GM19397 (cell line): Measurements from ENCODE around the gene CBLB.

Experiments
- ATAC-seq: cut with Tn5 transposase; IDR thresholded peaks from one replicate; pipeline ENCODE4 v1.9.1; 2021; ENCODE audit warnings: mild to moderate bottlenecking, moderate library complexity; ENCODE audit not compliant: unreplicated experiment

Gene CBLB

GRCh38 chr3:105791919-105792786 lies 76.7 kb downstream of the CBLB start:
- ATAC-seq: no peak

- ATAC-seq: no peak
Measured at GRCh38 chr3:105791131-105791530, 77.7 kb downstream of the CBLB start.

- ATAC-seq: no peak
Measured at GRCh38 chr3:105790534-105790933, 78.3 kb downstream of the CBLB start.

DNA sequence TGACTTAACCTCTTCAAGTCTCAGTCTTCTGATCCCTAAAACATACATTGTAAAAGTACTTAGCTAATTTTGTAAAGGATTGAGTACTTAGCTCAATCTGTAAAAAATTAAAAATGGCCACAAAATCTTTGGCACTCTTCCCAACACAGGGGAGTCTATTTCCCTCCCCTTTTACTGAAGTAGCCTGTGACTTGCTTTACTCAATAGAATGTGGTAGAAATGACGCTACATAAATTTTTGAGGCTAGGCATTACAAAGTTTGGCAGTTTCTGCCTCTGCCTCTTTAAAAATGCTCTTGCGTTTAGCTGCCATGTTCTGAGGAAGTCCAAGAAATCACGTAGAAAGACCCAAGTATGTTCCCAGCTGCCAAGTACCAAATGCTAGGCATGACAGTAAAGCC lies 80.2 kb downstream of the CBLB start:
- no peak for ATAC-seq

DNA sequence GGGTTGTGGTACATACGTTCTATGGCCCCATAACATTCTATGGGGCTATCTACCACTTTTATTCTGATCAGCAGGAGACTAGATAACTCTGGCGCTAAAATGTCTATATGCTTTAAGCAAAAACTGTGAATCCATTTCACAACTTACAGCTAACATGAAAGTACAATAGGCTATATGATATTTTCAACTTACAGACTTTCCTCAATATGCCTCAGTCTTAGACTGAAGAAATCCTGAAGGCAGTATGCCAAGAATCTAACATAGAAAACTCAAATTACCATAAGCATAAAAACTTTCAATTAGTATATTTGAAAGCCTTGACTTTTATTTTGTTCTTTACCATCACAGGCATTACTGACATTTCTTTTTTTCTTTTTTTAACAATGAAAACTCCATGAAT lies 81.4 kb downstream of the CBLB start:
- ATAC-seq: no peak

DNA sequence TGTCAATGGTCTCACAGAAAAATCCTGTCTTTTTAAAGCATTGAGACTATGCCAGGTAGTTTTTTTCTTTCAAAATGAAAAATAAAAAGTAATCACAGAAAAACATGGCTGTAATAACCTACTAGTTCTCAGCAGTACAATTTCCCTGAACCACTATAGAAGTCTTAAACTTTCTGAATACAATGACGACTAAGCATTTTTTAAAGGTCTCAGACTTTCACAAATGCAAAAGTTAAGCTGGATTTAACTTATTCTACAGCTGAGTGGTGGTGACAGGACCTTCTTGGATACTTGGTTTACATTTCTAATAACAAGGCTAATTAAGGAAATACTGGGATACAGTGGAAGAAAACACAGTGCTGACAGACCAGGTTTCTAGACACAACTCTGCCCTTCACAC lies 81.8 kb downstream of the CBLB start:
- ATAC-seq: no peak

DNA sequence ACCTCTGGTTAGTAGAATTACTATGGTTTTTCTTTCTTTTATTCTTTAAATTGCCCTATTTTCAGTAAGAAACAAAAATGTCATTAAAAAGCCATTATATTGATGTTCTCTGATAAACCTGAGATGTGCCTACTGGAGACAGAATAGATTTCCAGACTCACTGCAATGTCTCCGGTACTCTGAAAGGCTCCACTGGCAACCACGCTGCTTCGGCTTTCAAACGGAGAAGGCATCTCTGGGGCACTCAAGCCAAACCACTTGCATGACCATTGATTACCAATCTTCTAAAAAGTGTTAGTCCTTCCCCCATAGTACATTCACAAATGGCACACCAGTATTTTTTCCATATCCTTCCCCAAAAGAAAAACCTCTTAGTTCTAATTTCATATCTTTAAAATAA lies 82.6 kb downstream of the CBLB start:
- ATAC-seq: no peak

- no peak for ATAC-seq
Measured at GRCh38 chr3:105785803-105786202, 83.0 kb downstream of the CBLB start.

GRCh38 chr3:105783631-105784030 lies 85.2 kb downstream of the CBLB start:
- no peak for ATAC-seq

DNA sequence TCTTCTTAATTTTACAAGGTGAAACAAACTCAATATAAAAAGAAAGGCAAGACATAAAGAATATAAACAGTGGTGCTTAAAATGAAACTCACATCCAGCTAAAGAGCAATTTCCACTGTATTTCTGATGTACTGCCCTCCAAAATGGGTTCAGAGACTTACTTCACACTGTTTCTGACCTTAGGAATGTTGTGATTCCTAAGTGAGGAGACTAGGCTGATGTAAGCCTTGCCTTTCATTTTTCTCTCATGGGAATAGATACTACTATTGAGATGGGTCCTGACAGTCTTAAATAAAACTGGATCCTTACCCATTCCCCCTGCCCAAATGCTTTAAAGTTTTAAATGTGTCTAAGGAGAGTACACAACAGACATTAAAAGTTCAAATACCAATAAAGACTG lies 86.9 kb downstream of the CBLB start:
- ATAC-seq: no peak

DNA sequence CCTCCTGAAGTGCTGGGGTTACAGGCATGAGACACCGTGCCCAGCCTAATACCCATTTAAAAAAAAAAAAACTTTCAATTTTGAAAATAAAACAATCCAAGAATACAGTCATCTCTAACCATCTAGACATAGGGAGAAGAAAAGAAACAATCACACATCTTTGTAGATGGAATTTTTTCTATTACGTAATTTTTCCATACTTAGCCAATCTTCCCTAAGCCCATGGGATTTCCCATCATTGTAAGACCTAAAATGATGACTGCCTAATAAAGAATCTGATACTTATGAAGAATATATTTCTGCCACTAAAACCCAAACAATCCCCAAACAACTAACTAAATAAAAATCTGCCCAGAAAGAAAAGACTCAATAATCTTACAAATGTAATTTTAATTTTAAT lies 88.7 kb downstream of the CBLB start:
- no peak for ATAC-seq

GRCh38 chr3:105775368-105775767 lies 93.4 kb downstream of the CBLB start:
- no peak for ATAC-seq

DNA sequence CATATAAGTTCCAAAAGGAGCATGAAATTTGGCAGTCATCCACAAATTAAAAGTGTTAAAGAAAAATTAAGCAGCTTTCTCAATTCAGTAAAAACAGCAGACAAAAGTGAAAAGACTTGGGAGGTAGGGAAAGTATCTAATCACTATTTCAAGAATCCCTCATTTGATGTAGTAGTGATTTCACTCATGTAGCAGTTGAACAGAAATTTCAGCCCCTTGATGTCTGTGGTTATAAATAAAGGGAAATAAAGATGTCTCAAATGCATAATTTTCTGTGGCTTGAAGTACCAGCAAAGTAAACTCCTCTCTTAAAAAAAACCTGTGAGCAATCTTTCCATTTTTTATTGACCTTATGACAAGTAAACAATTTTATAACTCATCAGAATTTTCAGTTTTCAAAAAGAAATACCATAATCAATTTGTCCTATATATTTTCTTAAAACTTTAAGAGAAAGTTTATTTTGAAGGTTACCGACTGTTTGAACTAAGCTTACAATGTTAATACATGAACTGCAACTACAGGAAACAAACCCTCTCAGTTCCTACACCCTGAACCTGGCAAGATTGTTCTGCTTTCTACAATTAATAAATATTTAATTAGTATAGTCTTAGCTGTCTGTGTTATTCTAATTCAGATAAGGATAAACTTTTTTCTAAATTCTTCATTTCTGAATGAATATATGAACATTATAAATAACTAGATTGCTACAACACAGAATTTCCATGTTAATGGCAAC lies 94.2 kb downstream of the CBLB start:
- no peak for ATAC-seq

- ATAC-seq: no peak
Measured at GRCh38 chr3:105773291-105773690, 95.5 kb downstream of the CBLB start.

- no peak for ATAC-seq
Measured at GRCh38 chr3:105772635-105773034, 96.2 kb downstream of the CBLB start.

DNA sequence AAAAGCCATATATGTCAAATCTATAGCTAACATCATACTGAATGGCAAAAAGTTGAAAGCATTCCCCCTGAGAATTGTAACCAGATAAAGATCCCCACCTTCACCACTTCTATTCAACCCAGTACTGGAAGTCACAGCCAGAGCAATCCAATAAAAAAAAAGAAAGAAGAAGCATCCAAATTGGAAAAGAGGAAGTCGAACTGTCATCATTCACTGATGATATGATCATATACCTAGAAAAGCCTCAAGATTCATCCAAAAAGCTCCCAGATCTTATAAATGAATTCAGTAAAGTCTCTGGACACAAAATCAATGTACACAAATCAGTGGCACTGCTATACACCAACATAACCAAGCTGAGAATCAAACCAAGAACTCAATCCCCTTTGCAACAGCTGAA lies 97.4 kb downstream of the CBLB start:
- ATAC-seq: no peak

- no peak for ATAC-seq
Measured at GRCh38 chr3:105770410-105770809, 98.4 kb downstream of the CBLB start.

DNA sequence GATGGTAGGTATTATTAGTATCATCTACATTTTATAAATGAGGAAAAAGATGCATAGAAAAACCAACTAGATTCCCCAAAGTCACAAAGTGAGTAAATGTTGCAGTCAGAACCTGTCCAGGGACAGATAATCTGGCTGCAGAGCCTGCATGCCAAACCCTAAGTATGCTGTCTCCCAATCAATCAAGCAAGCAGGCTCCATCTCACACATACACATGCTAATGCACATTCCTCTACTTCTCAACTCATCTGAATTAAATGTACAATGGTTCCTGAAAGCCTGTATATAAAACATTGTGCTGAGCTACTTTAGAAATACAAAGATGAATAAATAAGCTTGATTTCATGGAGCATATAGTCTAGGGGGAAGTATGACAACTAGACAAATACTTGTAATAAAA lies 101.0 kb downstream of the CBLB start:
- no peak for ATAC-seq

DNA sequence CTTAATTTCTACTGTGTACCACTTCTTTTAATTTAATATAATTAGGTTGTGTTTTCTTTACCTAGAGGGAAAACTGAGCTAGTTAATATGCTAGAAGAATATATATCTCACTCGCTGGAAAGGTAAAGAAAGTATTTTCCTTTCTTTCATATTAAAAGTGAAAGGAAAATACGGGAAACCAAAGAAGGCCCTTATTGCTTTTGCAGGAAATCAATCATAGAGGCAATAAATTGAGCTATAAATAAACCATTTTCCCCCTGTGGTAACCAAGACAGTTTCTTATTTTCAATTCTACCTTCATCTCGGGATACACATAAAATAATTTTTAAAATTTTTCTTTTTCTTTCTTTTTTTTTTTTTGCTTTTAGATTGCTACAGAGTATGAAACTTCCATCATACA lies 101.6 kb downstream of the CBLB start:
- ATAC-seq: no peak

- ATAC-seq: no peak
Measured at GRCh38 chr3:105765308-105765639, 103.5 kb downstream of the CBLB start.

DNA sequence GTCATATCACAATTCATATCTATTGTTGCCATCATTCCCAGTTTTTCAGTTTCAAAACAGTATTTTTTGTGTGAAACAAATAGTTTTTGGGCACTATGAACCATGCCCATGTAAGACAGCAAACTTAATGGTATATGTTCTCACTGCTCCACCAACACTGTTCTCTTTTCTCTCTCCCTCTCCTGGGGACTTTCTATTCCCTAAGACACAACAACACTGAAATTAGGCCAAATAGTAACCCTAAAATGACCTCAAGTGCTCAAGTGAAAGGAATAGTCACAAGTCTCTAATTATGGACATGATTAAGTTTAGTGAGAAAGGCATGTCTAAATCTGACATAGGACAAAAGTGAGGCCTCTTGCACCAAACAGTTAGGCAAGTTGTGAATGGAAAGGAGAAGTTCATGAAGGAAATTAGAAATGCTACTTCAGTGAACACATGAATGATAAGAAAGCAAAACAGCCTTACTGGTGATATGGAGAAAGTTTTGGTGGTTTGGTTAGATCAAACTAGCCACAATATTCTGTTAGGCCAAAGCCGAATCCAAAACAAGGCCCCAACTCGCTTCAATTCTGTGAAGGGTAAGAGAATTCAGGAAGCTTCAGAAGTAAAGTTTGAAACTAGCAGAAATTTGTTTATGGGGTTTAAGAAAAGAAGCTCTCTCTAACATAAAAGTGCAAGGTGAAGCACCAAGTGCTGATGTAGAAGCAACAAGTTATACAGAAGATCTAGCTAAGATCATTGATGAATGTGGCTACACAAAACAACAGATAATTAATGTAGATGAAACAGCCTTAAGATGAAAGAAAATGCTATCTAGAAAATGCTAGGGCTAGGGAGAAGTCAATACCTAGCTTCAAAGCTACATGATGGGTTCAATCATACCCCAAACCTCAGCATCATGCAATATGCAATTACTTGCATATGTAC lies 104.2 kb downstream of the CBLB start:
- ATAC-seq: peak; percentile 47
